SK-N-SH (cell line): ENCODE measurements around the gene PLCB3. TPM values are rescaled to one million over a fixed set of nuclear protein-coding genes. Genes with fewer than 3 reads are reported as not detected.
A peak's percentile ranks its signal among the peaks of the same experiment; 100 is the strongest.

Experiments
- CTCF ChIA-PET: fragments of 300-600, 350-600 bp; formaldehyde crosslinking; extraction: SDS; loops from one replicate; lab custom pipeline; 2021; lab: Yijun Ruan, JAX
- POLR2A ChIA-PET: fragments of 350-600 bp; sonication (Branson Sonifier 250); formaldehyde crosslinking; extraction: SDS; loops from one replicate; lab custom pipeline; 2020; ENCODE audit warnings: antibody characterized with exemption, inconsistent platforms; lab: Yijun Ruan, JAX
- DNase-seq: peaks from one replicate; pipeline ENCODE4 v3.0.0; 2012
- H2AFZ ChIP-seq: fragments of 200-600 bp; sonication (generic); 2 replicates; pipeline ENCODE4 v1.8.1; 2016; ENCODE audit warnings: antibody characterized with exemption, mild to moderate bottlenecking, low read depth
- H3F3A ChIP-seq: fragments of 200-600 bp; sonication (generic); replicated peaks from 2 replicates; pipeline ENCODE3; 2016; ENCODE audit warnings: antibody characterized with exemption, mild to moderate bottlenecking; ENCODE audit not compliant: insufficient read depth
- H3K27ac ChIP-seq, 2 experiments: fragments of 200-500 bp in 1 of 2; fragments of 200-600 bp in 1 of 2; sonication (Bioruptor generic) in 1 of 2; sonication (generic), shearing (Covaris generic) in 1 of 2; 2 replicates each; pipeline versions ENCODE4 v1.5.1 to v1.6.1; 2014 to 2016; ENCODE audit warnings: low read depth in 2 of 2, inconsistent platforms in 1 of 2, low read length in 1 of 2, mild to moderate bottlenecking in 1 of 2, mixed read lengths in 1 of 2
- H3K27me3 ChIP-seq: fragments of 200-600 bp; sonication (generic), shearing (Covaris generic); 2 replicates; pipeline ENCODE4 v1.6.1; 2016; ENCODE audit warnings: mixed run types; ENCODE audit not compliant: insufficient read depth
- H3K36me3 ChIP-seq, 2 experiments: fragments of 200-500 bp in 1 of 2; fragments of 200-600 bp in 1 of 2; sonication (Bioruptor generic) in 1 of 2; sonication (generic) in 1 of 2; replicated peaks in 1 of 2; 2 replicates each; pipeline versions ENCODE3 to v1.5.1; 2014 to 2016; ENCODE audit warnings: low read length in 1 of 2, mild to moderate bottlenecking in 1 of 2; ENCODE audit not compliant: insufficient read depth in 2 of 2, control insufficient read depth in 1 of 2
- H3K4me1 ChIP-seq, 2 experiments: fragments of 200-500 bp in 1 of 2; fragments of 200-600 bp in 1 of 2; sonication (Bioruptor generic) in 1 of 2; sonication (generic), shearing (Covaris generic) in 1 of 2; 2 replicates each; pipeline versions ENCODE4 v1.5.1 to v1.6.1; 2014 to 2016; ENCODE audit warnings: low read depth in 1 of 2, low read length in 1 of 2, mixed run types in 1 of 2; ENCODE audit not compliant: insufficient read depth in 2 of 2, control insufficient read depth in 1 of 2
- H3K4me2 ChIP-seq: fragments of 200-600 bp; sonication (generic), shearing (Covaris generic); 2 replicates; pipeline ENCODE4 v1.6.1; 2017; ENCODE audit warnings: mixed run types
- H3K4me3 ChIP-seq, 2 experiments: fragments of 200-500 bp in 1 of 2; fragments of 200-600 bp in 1 of 2; sonication (Bioruptor generic) in 1 of 2; sonication (generic), shearing (Covaris generic) in 1 of 2; 2 replicates each; pipeline versions ENCODE4 v1.5.1 to v1.8.1; 2014 to 2016; ENCODE audit warnings: low read depth in 2 of 2, inconsistent platforms in 1 of 2, low read length in 1 of 2, mild to moderate bottlenecking in 1 of 2, mixed read lengths in 1 of 2, moderate library complexity in 1 of 2
- H3K79me2 ChIP-seq: fragments of 200-600 bp; sonication (generic); 2 replicates; pipeline ENCODE4 v1.8.1; 2017; ENCODE audit warnings: mild to moderate bottlenecking; ENCODE audit not compliant: insufficient read depth
- H3K9ac ChIP-seq: fragments of 200-600 bp; sonication (generic); 2 replicates; pipeline ENCODE4 v1.6.1; 2017; ENCODE audit warnings: mixed run types
- H3K9me2 ChIP-seq: fragments of 200-600 bp; sonication (generic); 2 replicates; pipeline ENCODE4 v1.6.1; 2017; ENCODE audit warnings: mixed run types
- H3K9me3 ChIP-seq: fragments of 200-600 bp; sonication (generic); 2 replicates; pipeline ENCODE4 v1.6.1; 2017; ENCODE audit warnings: mixed run types, mild to moderate bottlenecking, moderate library complexity
- H4K20me1 ChIP-seq: fragments of 200-600 bp; sonication (generic); 2 replicates; pipeline ENCODE4 v1.6.1; 2017; ENCODE audit warnings: mild to moderate bottlenecking, mixed run types; ENCODE audit not compliant: insufficient read depth
- CHD2 ChIP-seq: fragments of 150-350 bp; IDR thresholded peaks from 2 replicates; pipeline ENCODE4 v1.6.1; 2018; ENCODE audit warnings: low read length; ENCODE audit not compliant: partially characterized antibody
- EZH2phosphoT487 ChIP-seq: fragments of 200-600 bp; sonication (generic); IDR thresholded peaks from 2 replicates; pipeline ENCODE4 v1.6.1; 2017; ENCODE audit warnings: low read depth, mixed run types, mild to moderate bottlenecking, antibody characterized with exemption, moderate library complexity, borderline replicate concordance
- FOSL2 ChIP-seq: IDR thresholded peaks from 2 replicates; pipeline ENCODE4 v1.4.0; 2012; ENCODE audit warnings: low read depth, mild to moderate bottlenecking, moderate library complexity, borderline replicate concordance
- FOXJ3 ChIP-seq: sonication (generic); formaldehyde crosslinking; IDR thresholded peaks from 2 replicates; pipeline ENCODE4 v1.5.1; 2020; ENCODE audit warnings: mild to moderate bottlenecking, missing genetic modification reagents
- GABPA ChIP-seq: IDR thresholded peaks from 2 replicates; pipeline ENCODE4 v1.4.0; 2012; ENCODE audit warnings: low read depth, mild to moderate bottlenecking
- GATA2 ChIP-seq: sonication (generic); formaldehyde crosslinking; IDR thresholded peaks from 2 replicates; pipeline ENCODE4 v1.5.0; 2020; ENCODE audit warnings: mild to moderate bottlenecking, missing genetic modification reagents
- IRF3 ChIP-seq: fragments of 150-350 bp; IDR thresholded peaks from 2 replicates; pipeline ENCODE4 v1.6.1; 2016; ENCODE audit warnings: mild to moderate bottlenecking, low read depth, low read length
- JUND ChIP-seq: IDR thresholded peaks from 2 replicates; pipeline ENCODE4 v1.4.0; 2012
- MAX ChIP-seq: IDR thresholded peaks from 2 replicates; pipeline ENCODE4 v1.4.0; 2012; ENCODE audit warnings: low read depth
- MEF2A ChIP-seq: IDR thresholded peaks from 2 replicates; pipeline ENCODE4 v1.4.0; 2012; ENCODE audit warnings: low read depth, borderline replicate concordance
- MXI1 ChIP-seq: IDR thresholded peaks from 2 replicates; pipeline ENCODE4 v1.6.1; 2012; ENCODE audit warnings: mild to moderate bottlenecking, low read depth, low read length, improper control_type of control experiment
- PBX3 ChIP-seq: IDR thresholded peaks from 2 replicates; pipeline ENCODE4; 2012
- POLR2AphosphoS5 ChIP-seq: IDR thresholded peaks from 2 replicates; pipeline ENCODE4 v1.6.1; 2012; ENCODE audit warnings: low read depth, low read length
- REST ChIP-seq: IDR thresholded peaks from 2 replicates; pipeline ENCODE4 v1.6.1; 2012; ENCODE audit warnings: mild to moderate bottlenecking, low read depth, low read length, moderate library complexity
- RFX5 ChIP-seq: IDR thresholded peaks from 2 replicates; pipeline ENCODE4 v1.6.1; 2012; ENCODE audit warnings: mild to moderate bottlenecking, improper control_type of control experiment, low read length
- RXRA ChIP-seq: IDR thresholded peaks from 2 replicates; pipeline ENCODE4 v1.4.0; 2012; ENCODE audit warnings: low read depth, mild to moderate bottlenecking, borderline replicate concordance
- SIN3A ChIP-seq: IDR thresholded peaks from 2 replicates; pipeline ENCODE4 v1.6.1; 2012; ENCODE audit warnings: low read depth, mild to moderate bottlenecking, low read length, moderate library complexity, borderline replicate concordance
- TAF1 ChIP-seq: IDR thresholded peaks from 2 replicates; pipeline ENCODE4 v1.6.1; 2012; ENCODE audit warnings: low read depth, mild to moderate bottlenecking, low read length, moderate library complexity, borderline replicate concordance
- TCF12 ChIP-seq: IDR thresholded peaks from 2 replicates; pipeline ENCODE4 v1.4.0; 2012
- WGBS: methylation state at CpG from one replicate; pipeline ENCODE4 v1.1.6; 2017; ENCODE audit warnings: low lambda C conversion rate; 5-methylcytosine and 5-hydroxymethylcytosine counted together
- polyA plus RNA-seq, 3 experiments: library from polyadenylated mRNA; depleted of rRNA; stranded (reverse); fragments of >200 nt; gene quantifications; 2 replicates each; pipeline ENCODE4 v1.2.3, GENCODE V29; 2012

Gene PLCB3
- polyA plus RNA-seq, 1 of the 3 experiments (the other 2 are of a cell fraction), result 30.4 TPM

- H3K4me2 ChIP-seq, result peak overlapping the region; percentile 20; the same call in 1 of the 2 replicates
- H3K79me2 ChIP-seq, result no peaks in the 10 kb centered on the region; the same call in none of the 2 replicates
- peaks cover 24 to 38% of the 10 kb centered on the region in 2 experiments for H3K36me3 ChIP-seq
- peaks cover 4% of the 10 kb centered on the region for H3F3A ChIP-seq
- no peak overlapping the region for H2AFZ ChIP-seq
- H3K27ac ChIP-seq, result peak overlapping the region; percentile 29 to 94; a peak in 2 of 4 replicates
- peaks cover 0 to 39% of the 10 kb centered on the region in 2 experiments; a peak in 2 of 4 replicates for H3K4me1 ChIP-seq
- H3K27me3 ChIP-seq, result no peaks in the 10 kb centered on the region
- no peak for TF ChIP-seq POLR2AphosphoS5
- TF ChIP-seq RXRA, result no peak
- TF ChIP-seq MEF2A, result no peak
- TF ChIP-seq RFX5, result no peak
- TF ChIP-seq MAX, result no peak
- TF ChIP-seq GABPA, result no peak
- no peak for TF ChIP-seq TCF12
- TF ChIP-seq IRF3, result no peak
- no peak for TF ChIP-seq REST
- TF ChIP-seq MXI1, result no peak
- no peak for TF ChIP-seq SIN3A
- no peak for TF ChIP-seq CHD2
- no peak for TF ChIP-seq PBX3
- no peak for TF ChIP-seq TAF1
- TF ChIP-seq JUND, result no peak
- TF ChIP-seq GATA2 (CRISPR knock-in tag), result no peak
- TF ChIP-seq FOSL2, result no peak
- no peak for TF ChIP-seq EZH2phosphoT487
- TF ChIP-seq FOXJ3, result no peak
- no peak for DNase-seq
- no peaks in the 10 kb centered on the region for H3K9me3 ChIP-seq
- H3K4me3 ChIP-seq, result no peak overlapping the region
- ChIA-PET POLR2A (interaction anchor here (1.2 to 2.8 kb wide), 3 partner anchors 10 to 17 kb away, joined by 3 to 41 read pairs (median 3); partner anchors contain the start of gene PPP1R14B), CTCF (interaction anchor here (1.1 to 5.7 kb wide), 3 partner anchors 9 to 39 kb away, joined by 5 to 119 read pairs (median 15); partner anchors contain the start of gene PLCB3)
- H3K9me2 ChIP-seq, result no peaks in the 10 kb centered on the region
- H3K9ac ChIP-seq, result no peak overlapping the region
- whole genome bisulfite sequencing, result 93% methylated on average over 30 of the region's 42 CpGs
- no peaks in the 10 kb centered on the region for H4K20me1 ChIP-seq
Observed at GRCh38 chr11:64262271-64263002, 11.1 kb downstream of the PLCB3 start.
